Left kidney (tissue), 2 donors: ENCODE data around the gene RSAD1. TPM values are rescaled to one million over a fixed set of nuclear protein-coding genes. Genes with fewer than 3 reads are reported as not detected.

Experiments used
- DNase-seq: peaks from one replicate; pipeline ENCODE4 v3.0.0-alpha.2; 2013
- polyA plus RNA-seq: library from polyadenylated mRNA; unstranded; fragments of 120-200 nt; gene quantifications from one replicate; pipeline ENCODE4 v1.2.1, GENCODE V29; 2013; ENCODE audit not compliant: insufficient read length

RSAD1 gene
- polyA plus RNA-seq, 1 donor: 57.6 TPM

DNA sequence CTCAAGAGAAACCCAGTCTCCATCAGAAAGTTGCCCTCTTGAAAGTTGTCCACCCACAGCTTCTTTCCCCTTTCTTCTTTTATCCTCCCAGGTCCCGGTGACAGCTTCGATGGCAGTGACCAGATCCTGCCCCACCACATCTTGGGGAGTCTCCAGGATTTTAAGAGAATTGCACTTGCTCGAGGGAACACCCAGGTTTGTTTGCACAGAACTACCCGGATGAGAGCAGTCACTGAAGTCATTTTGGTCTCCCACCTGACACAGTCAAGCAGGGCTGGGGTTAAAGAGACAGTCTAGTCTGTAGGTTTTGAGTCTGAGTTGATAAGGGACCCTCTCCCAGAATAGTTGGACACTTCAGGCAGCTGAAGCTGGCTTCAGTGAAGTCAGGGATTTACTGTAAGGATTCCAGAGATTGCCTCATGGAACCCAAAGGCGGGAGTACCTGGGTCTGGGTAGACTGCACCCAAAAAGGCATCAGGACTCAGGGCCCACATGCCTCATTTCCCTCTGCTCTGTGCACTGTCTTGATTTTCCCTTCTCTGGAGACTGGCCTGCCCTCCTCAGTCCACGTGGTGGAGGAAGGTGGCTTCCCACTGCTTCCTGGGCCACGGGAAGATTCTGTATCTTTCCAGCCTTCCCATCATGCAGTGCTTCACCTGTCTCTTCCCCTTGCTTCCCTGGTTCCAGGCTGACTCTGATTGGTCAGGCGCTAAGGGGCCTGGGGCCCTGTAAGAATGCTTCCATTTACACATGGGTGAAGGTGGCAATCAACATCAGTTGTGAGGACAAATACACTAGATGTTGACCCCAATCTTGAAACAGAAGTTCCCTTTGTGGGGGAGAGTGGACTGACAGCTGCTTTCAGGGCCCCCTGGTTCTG, 39.1 kb downstream of the RSAD1 start:
- no peak for DNase-seq

DNA sequence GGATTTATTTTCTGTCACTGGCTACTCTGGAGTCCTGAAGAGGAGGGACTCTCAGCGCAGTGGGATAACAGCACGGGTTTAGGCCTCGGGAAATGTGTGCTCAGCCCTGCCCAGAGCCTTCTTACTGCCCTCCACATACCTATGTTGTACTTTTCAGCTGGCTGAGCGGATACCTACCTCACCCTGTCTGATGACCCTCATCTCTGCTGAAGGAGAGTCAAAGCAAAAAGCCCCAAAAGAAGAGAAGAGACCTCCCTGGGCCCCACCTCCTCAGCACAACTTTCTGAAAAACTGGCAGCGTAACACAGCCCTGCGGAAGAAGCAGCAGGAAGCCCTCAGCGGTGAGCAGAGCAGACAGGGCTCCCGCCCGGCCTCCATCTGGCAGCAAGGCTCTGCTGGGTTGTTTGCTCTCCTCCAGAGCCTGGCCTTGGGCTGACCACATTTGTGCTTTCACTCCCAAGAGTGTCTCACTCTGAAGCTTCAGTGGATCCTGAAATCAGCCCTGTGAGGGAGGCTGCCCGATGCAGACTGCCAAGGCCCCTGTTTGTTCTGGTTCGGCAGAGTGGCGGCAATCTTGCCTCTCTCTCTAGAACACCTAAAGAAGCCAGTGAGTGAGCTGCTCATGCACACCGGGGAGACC, 39.8 kb downstream of the RSAD1 start:
- DNase-seq: no peak

DNA sequence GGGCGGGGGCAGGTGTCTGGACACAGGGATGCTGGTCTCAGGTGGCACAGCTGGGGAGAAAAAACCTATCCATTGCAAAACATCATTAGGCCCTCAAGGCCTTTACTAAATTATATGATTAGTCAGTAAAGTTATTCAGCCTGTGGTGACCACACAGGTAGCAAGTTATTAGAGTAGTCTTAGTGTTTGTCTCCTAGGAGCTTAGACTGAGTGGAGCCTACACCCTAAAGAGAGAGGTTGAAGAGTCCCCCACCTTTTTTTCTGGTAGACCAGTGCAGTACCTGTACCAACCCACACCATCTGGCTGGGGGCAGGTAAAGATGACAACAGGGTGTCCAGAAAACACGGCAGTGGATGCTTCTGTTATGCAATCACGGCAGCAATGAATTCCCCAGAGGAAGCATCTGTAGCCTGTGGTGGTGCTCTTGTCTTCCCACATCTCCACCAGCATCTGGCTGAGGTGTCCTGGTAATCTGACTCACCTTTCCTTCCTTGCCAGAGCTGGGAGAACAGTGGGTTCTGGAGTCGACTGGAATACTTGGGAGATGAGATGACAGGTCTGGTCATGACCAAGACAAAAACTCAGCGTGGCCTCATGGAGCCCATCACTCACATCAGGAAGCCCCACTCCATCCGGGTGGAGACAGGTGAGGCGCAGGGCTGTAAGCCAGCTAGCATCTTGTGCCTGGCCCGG, 40.6 kb downstream of the RSAD1 start:
- DNase-seq: no peak

DNA sequence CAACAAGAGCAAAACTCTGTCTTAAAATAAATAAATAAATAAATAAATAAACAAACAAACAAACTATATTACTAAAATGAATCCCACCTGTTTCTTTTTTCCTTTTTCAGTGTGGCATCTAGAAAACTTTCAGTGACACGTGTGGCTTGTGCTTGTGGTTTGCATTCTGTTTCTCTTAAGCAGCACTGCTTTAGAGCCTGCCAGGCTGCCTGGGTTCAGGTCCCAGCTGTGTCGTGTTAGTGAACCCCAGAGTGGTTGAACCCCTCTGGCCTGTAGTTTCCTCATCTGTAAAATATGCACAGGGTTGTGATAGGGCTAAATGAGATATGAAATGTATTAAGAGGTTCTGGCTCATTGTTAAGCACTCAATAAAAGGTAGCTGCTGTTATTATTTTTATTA, 41.8 kb downstream of the RSAD1 start:
- no peak for DNase-seq

DNA sequence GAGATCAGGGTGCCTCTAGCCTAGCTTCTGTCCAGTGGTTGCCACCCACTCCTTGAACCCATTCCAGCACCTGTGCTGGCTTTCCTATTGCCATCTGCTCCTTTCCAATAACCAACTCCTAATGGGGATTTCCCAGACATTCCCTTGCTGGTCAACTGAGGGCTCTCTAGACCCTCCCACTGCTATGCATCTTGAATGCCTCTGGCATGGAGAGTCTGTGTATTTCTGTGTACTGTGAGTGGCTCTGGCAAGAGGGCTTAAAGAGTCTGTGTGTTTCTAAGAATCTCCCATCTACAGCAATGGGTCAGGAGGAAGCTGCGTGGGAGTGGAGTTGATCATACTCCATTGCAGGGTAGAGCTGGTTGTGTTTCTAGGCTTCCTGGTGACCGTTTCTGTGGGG, 42.9 kb downstream of the RSAD1 start:
- no peak for DNase-seq

DNA sequence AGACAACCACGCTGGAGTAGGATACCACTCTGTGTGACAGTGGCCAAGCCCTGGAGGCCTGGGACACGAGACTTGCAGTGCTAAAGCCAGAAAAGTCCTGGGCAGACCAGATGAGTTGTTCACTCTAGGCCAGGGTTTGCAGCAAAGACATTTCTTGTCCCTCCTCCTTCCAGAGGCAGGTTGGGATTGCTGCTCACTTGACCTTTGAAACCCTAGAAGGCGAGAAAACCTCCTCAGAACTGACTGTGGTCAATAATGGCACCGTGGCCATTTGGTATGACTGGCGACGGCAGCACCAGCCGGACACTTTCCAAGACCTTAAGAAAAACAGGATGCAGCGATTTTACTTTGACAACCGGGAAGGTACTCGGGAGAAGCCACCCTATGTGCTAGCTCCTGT, 44.1 kb downstream of the RSAD1 start:
- no peak for DNase-seq

DNA sequence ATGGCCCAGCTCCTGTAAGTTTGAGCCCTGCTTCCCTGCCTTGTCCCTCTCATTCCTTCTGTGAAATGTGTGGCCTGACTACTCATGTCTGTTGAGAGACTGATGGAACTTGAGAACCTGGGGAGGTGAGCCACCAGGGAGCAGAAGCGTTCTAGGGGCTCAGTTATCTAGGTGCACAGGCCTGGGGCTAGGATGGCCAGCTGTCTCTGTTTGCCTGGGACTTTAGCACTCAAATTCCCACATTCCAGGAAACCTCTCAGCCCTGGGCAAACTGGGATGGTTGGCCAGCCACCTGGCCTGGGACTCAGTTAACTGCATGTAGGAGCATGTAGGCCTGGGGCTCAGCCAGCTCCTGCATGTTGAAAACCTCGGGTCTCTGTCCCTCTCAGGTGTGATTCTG, 44.5 kb downstream of the RSAD1 start:
- DNase-seq: no peak

DNA sequence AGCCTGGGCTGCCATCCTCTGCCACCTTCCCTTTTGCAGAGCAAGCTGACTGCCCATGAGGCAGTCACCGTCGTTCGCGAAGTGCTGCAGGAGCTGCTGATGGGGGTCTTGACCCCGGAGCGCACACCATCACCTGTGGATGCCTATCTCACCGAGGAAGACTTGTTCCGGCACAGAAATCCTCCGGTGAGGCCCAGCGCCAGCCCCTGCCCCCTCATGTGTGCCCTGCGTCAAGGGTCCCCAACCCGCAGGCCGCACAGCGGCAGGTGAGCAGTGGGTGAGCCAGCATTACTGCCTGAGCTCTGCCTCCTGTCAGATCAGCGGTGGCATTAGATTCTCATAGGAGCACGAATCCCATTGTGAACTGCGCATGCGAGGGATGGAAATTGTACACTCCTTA, 46.2 kb downstream of the RSAD1 start:
- no peak for DNase-seq

DNA sequence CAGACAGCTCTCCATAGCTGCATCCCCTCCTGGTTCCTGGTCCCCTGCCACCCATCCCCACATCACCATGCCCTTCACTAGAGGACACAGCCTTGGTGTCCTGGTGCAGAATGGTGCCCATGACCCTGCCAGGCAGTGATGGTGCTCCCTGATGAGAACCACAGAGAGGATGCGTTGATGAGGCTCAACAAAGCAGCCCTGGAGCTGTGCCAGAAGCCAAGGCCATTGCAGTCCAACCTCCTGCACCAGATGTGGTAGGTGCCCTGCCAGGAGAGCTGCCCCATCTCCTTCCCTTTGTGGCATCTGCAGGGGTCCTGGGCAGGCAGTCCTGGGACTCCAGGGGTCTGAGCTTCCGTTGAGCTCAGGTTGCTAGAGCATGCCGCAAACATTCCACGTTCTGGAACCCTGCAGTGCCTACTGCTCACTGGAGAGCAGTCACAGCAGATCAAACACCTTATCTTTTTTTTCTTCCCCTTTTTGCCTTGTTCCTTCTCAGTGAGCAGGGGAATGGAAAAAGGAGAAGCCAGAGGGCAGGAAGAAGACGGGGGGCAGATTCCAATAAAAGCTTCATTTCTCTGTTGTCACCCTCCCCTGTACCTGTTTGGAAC, 48.6 kb downstream of the RSAD1 start:
- no peak for DNase-seq

DNA sequence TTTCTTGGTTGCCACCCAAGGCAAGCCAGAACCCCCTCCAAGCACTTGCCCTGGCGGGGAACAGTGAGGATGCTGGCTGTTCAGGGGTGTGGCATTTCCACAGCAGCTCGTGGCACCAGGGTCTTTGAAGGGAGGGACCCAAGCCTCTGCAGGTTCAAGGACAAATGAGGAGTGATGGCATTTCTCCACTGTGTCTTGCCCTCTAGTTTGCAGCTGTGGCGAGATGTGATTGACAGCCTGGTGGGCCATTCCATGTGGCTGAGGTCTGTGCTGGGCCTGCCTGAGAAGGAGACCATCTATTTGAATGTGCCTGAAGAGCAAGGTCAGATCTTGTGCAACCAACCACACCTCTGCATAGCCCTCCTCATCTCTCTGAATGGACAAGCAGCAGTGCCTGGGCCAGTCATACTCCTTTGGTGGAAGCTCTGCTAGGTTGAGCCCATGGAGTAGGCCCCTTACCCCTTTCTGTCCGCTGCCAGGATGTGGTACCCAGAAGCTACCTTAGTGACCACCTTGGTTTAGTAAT, 49.4 kb downstream of the RSAD1 start:
- no peak for DNase-seq

DNA sequence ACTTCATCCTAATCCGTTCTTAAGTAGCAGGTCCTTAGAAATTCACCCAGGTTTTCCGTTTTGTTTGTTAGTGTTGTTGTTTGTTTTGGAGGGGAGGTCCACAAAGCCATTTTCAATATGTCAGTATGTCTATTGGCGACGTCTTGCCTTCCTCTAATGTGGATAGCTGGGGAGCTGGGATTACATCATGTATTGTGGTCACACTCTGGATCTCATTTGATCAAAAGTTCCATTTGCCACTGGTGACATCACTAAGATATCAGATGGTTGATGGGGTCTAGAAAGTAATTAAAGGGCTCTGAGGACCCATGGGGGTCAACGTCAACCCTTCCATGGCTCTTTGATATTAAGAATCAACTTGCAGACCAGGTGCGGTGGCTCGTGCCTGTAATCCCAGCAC, 51.2 kb downstream of the RSAD1 start:
- DNase-seq: no peak

DNA sequence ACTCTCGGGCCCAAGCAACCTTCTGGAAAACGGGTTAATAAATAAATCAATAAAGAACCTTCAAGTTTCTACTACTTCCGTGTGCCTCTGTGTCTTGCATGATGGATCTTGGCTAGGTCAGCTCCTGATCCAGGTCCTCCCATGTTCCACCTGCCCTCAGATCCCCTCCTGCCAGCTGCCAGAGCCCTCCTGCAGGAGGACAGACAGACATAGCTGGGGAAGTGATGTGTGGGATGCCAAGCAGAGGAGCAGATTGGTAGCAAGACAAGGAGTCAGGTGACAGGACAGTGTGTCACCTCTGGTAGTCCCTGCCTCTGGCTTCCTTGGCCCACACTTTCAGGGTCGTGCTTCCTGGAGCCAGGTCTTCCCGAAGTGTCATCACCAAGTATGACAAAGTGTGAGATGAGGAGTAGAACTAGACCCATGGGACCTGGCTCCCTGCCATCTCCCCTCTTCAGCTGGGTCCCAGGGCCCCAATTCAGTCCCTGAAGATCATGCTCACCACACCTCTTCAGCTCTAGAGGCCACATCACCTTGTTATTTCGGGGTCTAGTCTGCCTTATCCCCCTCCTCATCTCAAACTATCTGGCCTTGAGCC, 52.9 kb downstream of the RSAD1 start:
- no peak for DNase-seq

DNA sequence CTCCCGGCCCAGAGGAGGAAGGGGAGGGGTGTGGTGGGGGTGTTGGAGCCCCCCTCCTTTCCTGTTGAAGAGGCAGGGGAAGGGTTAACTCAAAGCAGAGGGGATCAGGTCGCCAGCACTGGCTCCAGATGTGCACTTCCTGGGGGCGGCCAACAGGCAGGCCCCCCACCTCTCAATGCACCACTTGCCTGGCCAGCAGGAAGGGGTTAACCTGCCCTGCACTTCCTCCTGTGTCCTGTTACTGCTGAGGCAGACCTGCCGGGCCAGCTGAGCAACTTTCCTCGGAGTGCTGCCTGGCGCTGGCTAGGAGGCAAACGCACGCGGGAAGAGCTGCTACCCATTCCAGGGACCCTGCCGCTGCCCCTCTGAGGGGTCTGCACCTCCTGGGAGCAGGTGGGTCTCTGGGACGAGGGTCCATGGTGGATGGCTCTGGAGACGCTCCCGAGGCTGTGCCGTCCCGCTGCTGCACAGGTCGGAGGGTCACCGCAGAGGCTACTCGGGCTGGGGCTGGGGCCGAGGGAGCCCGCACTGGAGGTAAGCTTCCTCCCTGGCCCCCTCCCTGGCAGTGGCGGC, 53.9 kb downstream of the RSAD1 start, which contains the start of gene EPN3:
TSS of gene EPN3 (plus strand) at position 284 of the 573 bp plus-strand sequence. CDS start 3,822 bp downstream, outside the sequence.
- DNase-seq: no peak

DNA sequence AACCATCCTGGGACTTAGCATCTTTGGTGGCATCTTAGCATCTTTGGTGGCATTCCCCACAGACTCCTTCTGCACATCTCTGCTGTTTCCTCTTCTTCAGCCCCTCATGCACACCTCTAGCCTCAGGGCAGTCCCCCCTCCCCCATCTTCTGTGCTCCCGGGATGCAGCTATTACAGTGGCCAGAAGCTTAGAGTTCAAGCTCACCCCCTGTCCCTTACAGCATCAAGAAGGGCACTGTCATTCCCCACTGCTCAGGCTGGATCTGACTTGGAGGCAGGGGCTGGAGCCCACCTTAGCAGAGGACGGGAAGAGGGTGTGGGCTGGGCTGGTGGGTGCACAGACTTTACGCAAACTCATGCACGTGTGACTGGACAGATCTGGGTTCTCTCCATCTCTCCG, 54.5 kb downstream of the RSAD1 start:
- no peak for DNase-seq

DNA sequence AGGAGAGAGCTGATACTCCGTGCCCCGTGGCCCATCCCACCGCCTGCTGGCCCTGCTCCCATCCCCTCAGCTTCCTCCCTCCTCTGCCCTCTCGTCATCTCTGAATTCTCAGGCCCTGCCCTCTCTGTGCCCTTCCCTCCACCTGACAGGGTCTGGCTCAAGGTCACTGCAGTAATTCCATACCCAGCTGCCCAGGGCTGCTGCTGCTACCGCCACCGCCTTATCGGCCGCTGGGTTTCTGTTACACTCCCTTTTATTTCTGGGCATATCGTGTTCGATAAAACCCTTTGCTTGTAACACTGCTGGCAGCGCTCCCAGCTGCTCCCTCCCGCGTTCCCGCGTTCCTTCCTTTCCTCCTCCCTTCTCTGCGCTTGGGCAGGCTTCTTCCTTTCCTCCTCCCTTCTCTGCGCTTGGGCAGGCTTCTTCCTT, 55.1 kb downstream of the RSAD1 start:
- no peak for DNase-seq

DNA sequence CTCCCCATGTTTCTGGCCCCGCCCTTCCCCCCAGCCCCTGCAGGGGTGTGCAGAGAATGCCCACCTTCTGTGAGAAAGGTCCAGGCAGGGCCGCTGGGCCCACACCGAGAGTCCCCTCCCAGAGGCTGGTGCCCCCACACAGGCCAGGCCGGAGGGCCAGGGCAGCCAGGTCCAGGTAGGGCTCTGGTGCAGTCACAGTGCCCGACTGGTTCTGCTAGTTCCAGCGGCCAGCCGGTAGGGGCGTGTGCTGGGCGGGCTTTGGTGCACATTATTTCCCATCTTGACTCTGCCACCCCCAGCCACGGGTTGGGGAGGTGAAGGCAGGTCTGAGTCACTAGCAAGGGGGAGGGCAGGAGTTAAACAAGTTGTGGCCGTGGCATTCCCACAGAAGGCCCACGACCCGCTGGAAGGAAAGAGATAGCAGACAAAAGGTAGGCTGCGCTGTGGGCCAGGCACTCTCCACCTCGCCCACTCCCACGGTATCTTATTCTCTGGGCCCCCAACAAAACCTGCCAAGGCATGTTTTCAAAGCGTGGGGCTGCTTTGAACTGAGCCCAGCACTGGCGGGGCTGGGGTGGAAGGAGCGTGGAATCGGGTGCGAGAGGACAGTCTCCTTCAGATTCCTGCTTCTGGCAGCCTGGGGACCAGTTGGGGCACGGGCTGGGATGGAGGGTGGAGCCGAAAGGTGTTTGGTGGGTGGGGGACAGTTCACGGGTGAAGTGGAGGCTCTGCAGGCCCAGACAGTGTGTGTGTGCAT, 55.7 kb downstream of the RSAD1 start:
- no peak for DNase-seq

DNA sequence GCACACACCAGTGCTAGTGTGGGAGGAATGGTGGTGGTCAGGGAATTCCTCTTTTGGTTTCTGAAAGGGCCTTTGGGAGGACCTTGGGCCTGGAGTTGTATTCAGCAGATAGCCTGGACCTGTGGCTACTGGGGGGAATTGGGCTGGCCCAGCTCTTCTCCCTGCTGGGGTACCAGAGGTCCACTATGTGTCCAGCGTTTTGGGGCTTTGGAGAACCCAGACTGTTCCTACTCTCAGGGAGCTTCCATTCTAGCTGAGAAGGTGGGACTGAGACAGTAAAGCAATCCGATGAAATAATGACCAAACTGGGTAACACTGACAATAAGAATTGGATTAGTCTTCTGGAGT, 56.3 kb downstream of the RSAD1 start:
- DNase-seq: no peak

DNA sequence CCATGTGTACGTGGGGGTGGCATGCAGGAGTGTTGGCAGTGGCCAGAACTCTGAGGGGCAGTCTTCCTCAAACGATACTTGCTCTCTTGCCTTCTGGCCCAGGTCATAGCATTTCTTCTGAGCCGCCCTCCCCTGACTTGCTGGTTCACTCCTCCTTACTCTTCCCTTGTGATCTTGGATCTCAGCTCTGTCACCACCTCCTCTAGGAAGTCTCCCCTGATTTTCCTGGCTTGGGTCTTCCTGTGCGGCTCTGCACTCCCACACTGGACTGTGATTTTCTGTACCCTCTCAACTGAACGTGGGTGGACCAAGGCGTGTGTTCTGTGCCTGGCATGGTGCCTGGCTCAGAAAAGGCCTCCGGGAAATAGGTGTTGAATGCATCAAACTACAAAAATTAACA, 56.7 kb downstream of the RSAD1 start:
- DNase-seq: no peak
